ENCODE results near the gene ATG5.

ATG5 gene

DNA sequence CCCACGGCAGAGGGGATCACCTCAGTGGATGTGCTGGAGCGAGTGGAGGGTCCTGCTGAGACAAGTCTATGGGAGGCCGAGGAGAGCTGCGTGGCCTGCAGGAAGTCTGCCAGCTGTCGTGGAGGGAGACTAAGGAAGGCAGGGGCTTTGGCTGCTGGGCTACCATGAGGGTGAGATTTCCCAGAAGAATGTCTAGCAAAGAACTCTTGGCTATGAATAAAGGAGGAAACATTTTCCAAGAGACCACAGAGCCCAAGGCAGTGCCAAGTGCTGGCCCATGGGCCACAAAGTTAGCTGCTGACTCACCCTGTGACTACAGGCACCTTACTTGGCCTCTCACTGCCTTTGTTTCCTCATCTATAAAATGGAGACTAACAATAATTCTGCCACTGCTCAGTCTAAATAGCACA, 166.0 kb downstream of the ATG5 start (continued):
- TF ChIP-seq, protein P1, sequence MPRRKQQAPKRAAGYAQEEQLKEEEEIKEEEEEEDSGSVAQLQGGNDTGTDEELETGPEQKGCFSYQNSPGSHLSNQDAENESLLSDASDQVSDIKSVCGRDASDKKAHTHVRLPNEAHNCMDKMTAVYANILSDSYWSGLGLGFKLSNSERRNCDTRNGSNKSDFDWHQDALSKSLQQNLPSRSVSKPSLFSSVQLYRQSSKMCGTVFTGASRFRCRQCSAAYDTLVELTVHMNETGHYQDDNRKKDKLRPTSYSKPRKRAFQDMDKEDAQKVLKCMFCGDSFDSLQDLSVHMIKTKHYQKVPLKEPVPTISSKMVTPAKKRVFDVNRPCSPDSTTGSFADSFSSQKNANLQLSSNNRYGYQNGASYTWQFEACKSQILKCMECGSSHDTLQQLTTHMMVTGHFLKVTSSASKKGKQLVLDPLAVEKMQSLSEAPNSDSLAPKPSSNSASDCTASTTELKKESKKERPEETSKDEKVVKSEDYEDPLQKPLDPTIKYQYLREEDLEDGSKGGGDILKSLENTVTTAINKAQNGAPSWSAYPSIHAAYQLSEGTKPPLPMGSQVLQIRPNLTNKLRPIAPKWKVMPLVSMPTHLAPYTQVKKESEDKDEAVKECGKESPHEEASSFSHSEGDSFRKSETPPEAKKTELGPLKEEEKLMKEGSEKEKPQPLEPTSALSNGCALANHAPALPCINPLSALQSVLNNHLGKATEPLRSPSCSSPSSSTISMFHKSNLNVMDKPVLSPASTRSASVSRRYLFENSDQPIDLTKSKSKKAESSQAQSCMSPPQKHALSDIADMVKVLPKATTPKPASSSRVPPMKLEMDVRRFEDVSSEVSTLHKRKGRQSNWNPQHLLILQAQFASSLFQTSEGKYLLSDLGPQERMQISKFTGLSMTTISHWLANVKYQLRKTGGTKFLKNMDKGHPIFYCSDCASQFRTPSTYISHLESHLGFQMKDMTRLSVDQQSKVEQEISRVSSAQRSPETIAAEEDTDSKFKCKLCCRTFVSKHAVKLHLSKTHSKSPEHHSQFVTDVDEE (CRISPR knock-in tag; IDR thresholded peaks at IDR 0.05), result no peak
- TF ChIP-seq ZFP3 (CRISPR knock-in tag; IDR thresholded peaks at IDR 0.05) (no peak), TCF4 (CRISPR knock-in tag; IDR thresholded peaks at IDR 0.05; ENCODE audit: borderline replicate concordance) (no peak), SNAI2 (CRISPR knock-in tag; IDR thresholded peaks at IDR 0.05) (no peak)
- TF ChIP-seq, protein P2, sequence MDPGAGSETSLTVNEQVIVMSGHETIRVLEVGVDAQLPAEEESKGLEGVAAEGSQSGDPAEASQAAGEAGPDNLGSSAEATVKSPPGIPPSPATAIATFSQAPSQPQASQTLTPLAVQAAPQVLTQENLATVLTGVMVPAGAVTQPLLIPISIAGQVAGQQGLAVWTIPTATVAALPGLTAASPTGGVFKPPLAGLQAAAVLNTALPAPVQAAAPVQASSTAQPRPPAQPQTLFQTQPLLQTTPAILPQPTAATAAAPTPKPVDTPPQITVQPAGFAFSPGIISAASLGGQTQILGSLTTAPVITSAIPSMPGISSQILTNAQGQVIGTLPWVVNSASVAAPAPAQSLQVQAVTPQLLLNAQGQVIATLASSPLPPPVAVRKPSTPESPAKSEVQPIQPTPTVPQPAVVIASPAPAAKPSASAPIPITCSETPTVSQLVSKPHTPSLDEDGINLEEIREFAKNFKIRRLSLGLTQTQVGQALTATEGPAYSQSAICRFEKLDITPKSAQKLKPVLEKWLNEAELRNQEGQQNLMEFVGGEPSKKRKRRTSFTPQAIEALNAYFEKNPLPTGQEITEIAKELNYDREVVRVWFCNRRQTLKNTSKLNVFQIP (CRISPR knock-in tag; IDR thresholded peaks at IDR 0.05; ENCODE audit: borderline replicate concordance, low read depth), result no peak

DNA sequence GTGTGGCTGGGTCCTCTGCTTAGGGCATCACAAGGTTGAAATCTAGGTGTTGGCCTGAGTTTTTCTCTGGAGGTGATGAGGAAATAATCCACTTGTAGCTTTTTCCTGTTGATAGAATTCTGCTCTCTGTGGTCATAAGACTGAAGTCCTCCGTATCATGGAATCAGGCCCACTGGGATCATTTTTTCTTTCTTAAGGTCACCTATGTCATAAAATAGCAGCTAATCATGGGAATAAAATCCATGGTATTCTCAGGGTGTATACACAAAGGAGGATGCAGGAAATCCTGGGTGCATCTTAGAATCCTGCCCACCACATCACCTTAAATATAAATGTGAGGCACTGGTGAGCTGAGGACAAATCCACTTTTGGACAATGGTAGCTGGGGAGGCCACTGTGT, 166.7 kb downstream of the ATG5 start:
- no peak for ATAC-seq
- TF ChIP-seq ZFP30 (CRISPR knock-in tag; IDR thresholded peaks at IDR 0.05) (no peak), PPARA (CRISPR knock-in tag; IDR thresholded peaks at IDR 0.05; ENCODE audit: borderline replicate concordance) (no peak), ZNF8 (CRISPR knock-in tag; IDR thresholded peaks at IDR 0.05) (no peak), ARNTL (CRISPR knock-in tag; IDR thresholded peaks at IDR 0.05; ENCODE audit: borderline replicate concordance, low read depth) (no peak), ZFP3 (CRISPR knock-in tag; IDR thresholded peaks at IDR 0.05) (no peak), TCF4 (CRISPR knock-in tag; IDR thresholded peaks at IDR 0.05; ENCODE audit: borderline replicate concordance) (no peak), RARB (CRISPR knock-in tag; IDR thresholded peaks at IDR 0.05) (no peak)
- TF ChIP-seq, protein P2 (CRISPR knock-in tag; IDR thresholded peaks at IDR 0.05; ENCODE audit: borderline replicate concordance, low read depth), result no peak
- TF ChIP-seq, protein P3, sequence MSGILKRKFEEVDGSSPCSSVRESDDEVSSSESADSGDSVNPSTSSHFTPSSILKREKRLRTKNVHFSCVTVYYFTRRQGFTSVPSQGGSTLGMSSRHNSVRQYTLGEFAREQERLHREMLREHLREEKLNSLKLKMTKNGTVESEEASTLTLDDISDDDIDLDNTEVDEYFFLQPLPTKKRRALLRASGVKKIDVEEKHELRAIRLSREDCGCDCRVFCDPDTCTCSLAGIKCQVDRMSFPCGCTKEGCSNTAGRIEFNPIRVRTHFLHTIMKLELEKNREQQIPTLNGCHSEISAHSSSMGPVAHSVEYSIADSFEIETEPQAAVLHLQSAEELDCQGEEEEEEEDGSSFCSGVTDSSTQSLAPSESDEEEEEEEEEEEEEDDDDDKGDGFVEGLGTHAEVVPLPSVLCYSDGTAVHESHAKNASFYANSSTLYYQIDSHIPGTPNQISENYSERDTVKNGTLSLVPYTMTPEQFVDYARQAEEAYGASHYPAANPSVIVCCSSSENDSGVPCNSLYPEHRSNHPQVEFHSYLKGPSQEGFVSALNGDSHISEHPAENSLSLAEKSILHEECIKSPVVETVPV (CRISPR knock-in tag; IDR thresholded peaks at IDR 0.05), result no peak
- TF ChIP-seq, protein P1 (CRISPR knock-in tag; IDR thresholded peaks at IDR 0.05), result no peak
- TF ChIP-seq, protein P4, sequence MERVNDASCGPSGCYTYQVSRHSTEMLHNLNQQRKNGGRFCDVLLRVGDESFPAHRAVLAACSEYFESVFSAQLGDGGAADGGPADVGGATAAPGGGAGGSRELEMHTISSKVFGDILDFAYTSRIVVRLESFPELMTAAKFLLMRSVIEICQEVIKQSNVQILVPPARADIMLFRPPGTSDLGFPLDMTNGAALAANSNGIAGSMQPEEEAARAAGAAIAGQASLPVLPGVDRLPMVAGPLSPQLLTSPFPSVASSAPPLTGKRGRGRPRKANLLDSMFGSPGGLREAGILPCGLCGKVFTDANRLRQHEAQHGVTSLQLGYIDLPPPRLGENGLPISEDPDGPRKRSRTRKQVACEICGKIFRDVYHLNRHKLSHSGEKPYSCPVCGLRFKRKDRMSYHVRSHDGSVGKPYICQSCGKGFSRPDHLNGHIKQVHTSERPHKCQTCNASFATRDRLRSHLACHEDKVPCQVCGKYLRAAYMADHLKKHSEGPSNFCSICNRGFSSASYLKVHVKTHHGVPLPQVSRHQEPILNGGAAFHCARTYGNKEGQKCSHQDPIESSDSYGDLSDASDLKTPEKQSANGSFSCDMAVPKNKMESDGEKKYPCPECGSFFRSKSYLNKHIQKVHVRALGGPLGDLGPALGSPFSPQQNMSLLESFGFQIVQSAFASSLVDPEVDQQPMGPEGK (CRISPR knock-in tag; IDR thresholded peaks at IDR 0.05; ENCODE audit: borderline replicate concordance), result no peak

DNA sequence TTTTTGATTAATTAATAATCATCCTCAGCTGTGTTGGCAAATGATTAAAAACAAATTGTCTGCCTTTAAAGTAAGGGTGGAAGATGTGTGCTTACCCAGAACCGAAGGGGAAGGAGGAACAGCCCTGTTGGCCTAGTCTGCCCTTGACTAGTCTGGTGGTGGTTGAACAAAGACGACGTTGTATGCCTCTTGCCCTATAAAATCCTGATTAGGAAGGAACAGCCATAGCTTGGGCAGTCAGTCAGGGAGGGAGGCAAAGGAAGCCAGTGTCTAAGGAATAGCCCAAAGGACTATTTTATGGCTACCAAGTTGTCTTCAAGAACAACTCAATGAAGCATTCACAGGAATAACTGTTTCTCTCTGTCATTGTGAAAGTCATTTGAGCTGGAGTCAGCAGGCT, 168.7 kb downstream of the ATG5 start:
- TF ChIP-seq RARB (CRISPR knock-in tag; IDR thresholded peaks at IDR 0.05), result no peak
- no peak for TF ChIP-seq ZFP3 (CRISPR knock-in tag; IDR thresholded peaks at IDR 0.05)
- no peak for TF ChIP-seq CSDC2 (CRISPR knock-in tag; IDR thresholded peaks at IDR 0.05)
- TF ChIP-seq ZNF8 (CRISPR knock-in tag; IDR thresholded peaks at IDR 0.05), result no peak
- ATAC-seq, result no peak

DNA sequence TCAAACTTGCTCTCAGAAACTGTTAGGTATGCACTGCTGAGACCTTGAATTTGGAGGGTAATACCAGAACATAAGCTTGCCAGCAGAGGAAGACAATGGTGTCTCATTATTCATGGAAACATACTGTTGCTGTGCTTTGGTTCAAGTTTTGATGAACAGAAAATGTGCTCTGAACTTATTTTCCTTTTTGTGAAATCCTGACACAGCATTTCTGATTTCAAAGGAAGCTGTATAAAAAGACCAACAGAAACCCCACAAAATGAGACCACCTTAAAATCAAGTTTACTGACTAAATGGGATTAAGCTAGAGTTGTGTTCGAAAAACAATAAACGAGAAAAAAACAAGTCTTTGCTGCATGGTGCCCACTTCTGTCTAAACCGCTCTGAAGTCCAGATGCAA, 169.1 kb downstream of the ATG5 start:
- no peak for ATAC-seq
- TF ChIP-seq SNAI2 (CRISPR knock-in tag; IDR thresholded peaks at IDR 0.05), result no peak
- no peak for TF ChIP-seq CSDC2 (CRISPR knock-in tag; IDR thresholded peaks at IDR 0.05)
- no peak for TF ChIP-seq ZC3H10 (CRISPR knock-in tag; IDR thresholded peaks at IDR 0.05)
- TF ChIP-seq, protein P4 (CRISPR knock-in tag; IDR thresholded peaks at IDR 0.05; ENCODE audit: borderline replicate concordance), result no peak
- no peak for TF ChIP-seq RARB (CRISPR knock-in tag; IDR thresholded peaks at IDR 0.05)
- TF ChIP-seq ZFP3 (CRISPR knock-in tag; IDR thresholded peaks at IDR 0.05), result no peak
- TF ChIP-seq, protein P5, sequence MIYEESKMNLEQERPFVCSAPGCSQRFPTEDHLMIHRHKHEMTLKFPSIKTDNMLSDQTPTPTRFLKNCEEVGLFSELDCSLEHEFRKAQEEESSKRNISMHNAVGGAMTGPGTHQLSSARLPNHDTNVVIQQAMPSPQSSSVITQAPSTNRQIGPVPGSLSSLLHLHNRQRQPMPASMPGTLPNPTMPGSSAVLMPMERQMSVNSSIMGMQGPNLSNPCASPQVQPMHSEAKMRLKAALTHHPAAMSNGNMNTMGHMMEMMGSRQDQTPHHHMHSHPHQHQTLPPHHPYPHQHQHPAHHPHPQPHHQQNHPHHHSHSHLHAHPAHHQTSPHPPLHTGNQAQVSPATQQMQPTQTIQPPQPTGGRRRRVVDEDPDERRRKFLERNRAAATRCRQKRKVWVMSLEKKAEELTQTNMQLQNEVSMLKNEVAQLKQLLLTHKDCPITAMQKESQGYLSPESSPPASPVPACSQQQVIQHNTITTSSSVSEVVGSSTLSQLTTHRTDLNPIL (CRISPR knock-in tag; IDR thresholded peaks at IDR 0.05; ENCODE audit: low read depth), result no peak
- no peak for TF ChIP-seq ARNTL (CRISPR knock-in tag; IDR thresholded peaks at IDR 0.05; ENCODE audit: borderline replicate concordance, low read depth)
- no peak for TF ChIP-seq GLIS3 (CRISPR knock-in tag; IDR thresholded peaks at IDR 0.05)
- TF ChIP-seq ZNF565 (CRISPR knock-in tag; conservative IDR thresholded peaks at IDR 0.05; ENCODE audit: low read depth), result no peak

Measured in SK-N-SH treated with all-trans-retinoic acid at 6 μM for 48 hours (cell line).